Neural cell (in vitro differentiated cells): ENCODE data around the gene DHX40.
A peak's percentile ranks its signal among the peaks of the same experiment; 100 is the strongest.

Experiments
- CTCF ChIP-seq: fragments of 450-650 bp; IDR thresholded peaks from 2 replicates; pipeline ENCODE4 v1.5.1; 2014; ENCODE audit warnings: antibody characterized with exemption, mild to moderate bottlenecking, moderate library complexity; ENCODE audit not compliant: poor library complexity, severe bottlenecking
- EP300 ChIP-seq: fragments of 450-650 bp; conservative IDR thresholded peaks from 2 replicates; pipeline ENCODE4 v1.6.1; 2014; ENCODE audit warnings: antibody characterized with exemption, mild to moderate bottlenecking, moderate library complexity; ENCODE audit not compliant: poor library complexity, severe bottlenecking
- EZH2 ChIP-seq: fragments of 200-600, 300-800 bp; shearing (Covaris generic), sonication (generic); IDR thresholded peaks from 2 replicates; pipeline ENCODE4 v1.6.1; 2014; ENCODE audit warnings: antibody characterized with exemption, low read length, borderline replicate concordance, mild to moderate bottlenecking; ENCODE audit not compliant: insufficient read depth, poor library complexity, severe bottlenecking
- POLR2AphosphoS5 ChIP-seq: IDR thresholded peaks from 2 replicates; pipeline ENCODE4 v1.6.1; 2012
- RAD21 ChIP-seq: fragments of 450-650 bp; conservative IDR thresholded peaks from 2 replicates; pipeline ENCODE4 v1.6.1; 2014; ENCODE audit warnings: antibody characterized with exemption, mild to moderate bottlenecking, moderate library complexity
- REST ChIP-seq: IDR thresholded peaks from 2 replicates; pipeline ENCODE4 v1.6.1; 2012; ENCODE audit warnings: borderline replicate concordance

GRCh38 chr17:59558953-59559352 lies 6.5 kb upstream of the DHX40 start:
- TF ChIP-seq CTCF (peak; percentile 71), POLR2AphosphoS5 (no peak), EZH2 (no peak), REST (no peak), EP300 (no peak), RAD21 (peak; percentile 80)
